GM12878 (cell line): ENCODE results near the gene CEP97. TPM values are rescaled to one million over a fixed set of nuclear protein-coding genes. Genes with fewer than 3 reads are reported as not detected.

Experiments used
- ATAC-seq: fragments of 200-7000 bp; cut with Tn5 transposase; 3 replicates; pipeline ENCODE4 v1.9.1; 2020; ENCODE audit warnings: mild to moderate bottlenecking, moderate library complexity
- BruUV-seq: library from RNA; stranded (reverse); fragments of 400-500 nt; replicated peaks from 2 replicates; lab custom pipeline; 2021; lab: Mats Ljungman, UMichigan
- CTCF ChIA-PET: fragments of 300-600 bp; sonication (Branson Sonifier 250); formaldehyde crosslinking; extraction: SDS; loops from one replicate; lab custom pipeline; 2021; ENCODE audit warnings: inconsistent platforms; lab: Yijun Ruan, JAX
- POLR2A ChIA-PET: fragments of 350-600 bp; formaldehyde crosslinking; extraction: SDS; loops from one replicate; lab custom pipeline; 2021; ENCODE audit warnings: inconsistent platforms; lab: Charles Lee
- RAD21 ChIA-PET: fragments of 300-600 bp; sonication (Branson Sonifier 250); formaldehyde crosslinking; loops from one replicate; lab custom pipeline; 2023; ENCODE audit warnings: antibody characterized with exemption; ENCODE audit not compliant: unreplicated experiment; lab: Charles Lee
- SMC1A ChIA-PET: fragments of 300-600 bp; sonication (Branson Sonifier 250); formaldehyde crosslinking; loops from one replicate; lab custom pipeline; 2023; ENCODE audit not compliant: unreplicated experiment, uncharacterized antibody; lab: Charles Lee
- DNase-seq: peaks from one replicate; pipeline ENCODE4 v3.0.0-alpha.2; 2011; ENCODE audit warnings: low read depth, low spot score
- FAIRE-seq: peaks from 3 replicates; lab custom pipeline; 2011; peaks lifted over from hg19 to GRCh38; lab: Jason Lieb, UNC
- H2AFZ ChIP-seq: 2 replicates; pipeline ENCODE4 v1.6.0; 2011; ENCODE audit warnings: low read depth, low read length, control low read depth; ENCODE audit not compliant: control insufficient read depth
- H3K27ac ChIP-seq: 2 replicates; pipeline ENCODE4 v1.5.1; 2011; ENCODE audit warnings: control low read depth; ENCODE audit not compliant: control insufficient read depth, insufficient read depth
- H3K27me3 ChIP-seq, 2 experiments: replicated peaks in 1 of 2; 2 replicates each; pipeline versions ENCODE4 v1.6.0 to v1.6.1; 2011; ENCODE audit warnings: low read length in 1 of 2; ENCODE audit not compliant: control insufficient read depth in 2 of 2, insufficient read depth in 2 of 2
- H3K36me3 ChIP-seq, 2 experiments: 2 replicates each; pipeline ENCODE4 v1.5.1; 2011; ENCODE audit warnings: low read length in 1 of 2; ENCODE audit not compliant: control insufficient read depth in 2 of 2, insufficient read depth in 2 of 2
- H3K4me1 ChIP-seq: 2 replicates; pipeline ENCODE4 v1.6.1; 2011; ENCODE audit warnings: mild to moderate bottlenecking, low read length, moderate library complexity, mixed read lengths; ENCODE audit not compliant: control insufficient read depth, insufficient read depth
- H3K4me2 ChIP-seq: 2 replicates; pipeline ENCODE4 v1.6.0; 2011; ENCODE audit warnings: control low read depth; ENCODE audit not compliant: control insufficient read depth, insufficient read depth
- H3K4me3 ChIP-seq: fragments of 200-600 bp; sonication (generic); 2 replicates; pipeline ENCODE4 v1.5.1; 2016
- H3K79me2 ChIP-seq: 2 replicates; pipeline ENCODE4 v1.6.0; 2011; ENCODE audit warnings: low read length; ENCODE audit not compliant: control insufficient read depth, insufficient read depth
- H3K9ac ChIP-seq: 2 replicates; pipeline ENCODE4 v1.8.0; 2011; ENCODE audit warnings: low read length, control low read depth, mixed read lengths; ENCODE audit not compliant: control insufficient read depth, insufficient read depth
- H3K9me3 ChIP-seq: replicated peaks from 3 replicates; pipeline ENCODE4 v1.5.1; 2011; ENCODE audit warnings: mild to moderate bottlenecking, low read length; ENCODE audit not compliant: control insufficient read depth, insufficient read depth
- H4K20me1 ChIP-seq: 2 replicates; pipeline ENCODE4 v1.6.0; 2011; ENCODE audit not compliant: control insufficient read depth, insufficient read depth
- ATF2 ChIP-seq: IDR thresholded peaks from 2 replicates; pipeline ENCODE4 v1.6.1; 2012; ENCODE audit warnings: low read length, inconsistent platforms
- BHLHE40 ChIP-seq, 2 experiments: fragments of 450-650 bp in 1 of 2; IDR thresholded peaks; 2 replicates each; pipeline ENCODE4 v1.6.1; 2011 to 2017; ENCODE audit warnings: low read depth in 2 of 2, borderline replicate concordance in 1 of 2, improper control_type of control experiment in 1 of 2, low read length in 1 of 2, mild to moderate bottlenecking in 1 of 2
- CREM ChIP-seq: IDR thresholded peaks from 2 replicates; pipeline ENCODE4 v1.6.1; 2014; ENCODE audit warnings: antibody characterized with exemption, low read depth
- E2F8 ChIP-seq: fragments of 450-650 bp; IDR thresholded peaks from 2 replicates; pipeline ENCODE4 v1.6.1; 2018; ENCODE audit warnings: mild to moderate bottlenecking, low read depth, moderate library complexity; ENCODE audit not compliant: partially characterized antibody
- EP300 ChIP-seq, 2 experiments: fragments of 150-350 bp in 1 of 2; IDR thresholded peaks; 2 replicates each; pipeline ENCODE4 v1.6.1; 2011 to 2012; ENCODE audit warnings: low read depth in 2 of 2, low read length in 2 of 2, borderline replicate concordance in 1 of 2, improper control_type of control experiment in 1 of 2, inconsistent platforms in 1 of 2; ENCODE audit not compliant: control insufficient read depth in 1 of 2
- IRF4 ChIP-seq: IDR thresholded peaks from 2 replicates; pipeline ENCODE4 v1.6.1; 2011; ENCODE audit warnings: low read depth, low read length
- MYC ChIP-seq: IDR thresholded peaks from 2 replicates; pipeline ENCODE4 v1.6.1; 2011; ENCODE audit warnings: mild to moderate bottlenecking, low read length, moderate library complexity, inconsistent platforms; ENCODE audit not compliant: insufficient read depth, insufficient replicate concordance, insufficient read length, severe bottlenecking
- NFXL1 ChIP-seq: fragments of 450-650 bp; IDR thresholded peaks from 2 replicates; pipeline ENCODE4 v1.6.1; 2017; ENCODE audit warnings: antibody characterized with exemption, mild to moderate bottlenecking, borderline replicate concordance
- POLR2AphosphoS2 ChIP-seq: IDR thresholded peaks from 2 replicates; pipeline ENCODE4 v1.6.1; 2011; ENCODE audit warnings: low read depth, mild to moderate bottlenecking, low read length, improper control_type of control experiment, moderate library complexity
- RELA ChIP-seq: fragments of 450-650 bp; IDR thresholded peaks from 2 replicates; pipeline ENCODE4 v1.8.0; 2014; ENCODE audit warnings: borderline replicate concordance; ENCODE audit not compliant: partially characterized antibody
- ZNF384 ChIP-seq: IDR thresholded peaks from 2 replicates; pipeline ENCODE4 v1.6.1; 2012; ENCODE audit warnings: low read depth, mild to moderate bottlenecking, low read length, improper control_type of control experiment, borderline replicate concordance
- ZNF592 ChIP-seq: fragments of 450-650 bp; IDR thresholded peaks from 2 replicates; pipeline ENCODE4 v1.6.1; 2017; ENCODE audit warnings: mild to moderate bottlenecking, moderate library complexity
- ZZZ3 ChIP-seq: IDR thresholded peaks from 2 replicates; pipeline ENCODE4 v1.6.1; 2011; ENCODE audit warnings: low read depth; ENCODE audit not compliant: control insufficient read depth, insufficient read length
- whole genome bisulfite sequencing: methylation state at CpG from one replicate; pipeline ENCODE4 v1.1.6; 2016; ENCODE audit warnings: low lambda C conversion rate; ENCODE audit not compliant: insufficient replicate concordance, insufficient coverage; ENCODE audit errors: missing lambda C conversion rate; 5-methylcytosine and 5-hydroxymethylcytosine counted together
- in situ Hi-C: fragments of 300-500 bp; cut with MboI; formaldehyde crosslinking; loops from 9 replicates; pipeline ENCODE4 v1.14.3; 2018; ENCODE audit warnings: mixed read lengths
- intact Hi-C: fragments of 100-400 bp; cut with micrococcal nuclease; formaldehyde crosslinking; loops from one replicate; pipeline ENCODE4 v1.14.2; 2022; ENCODE audit not compliant: unreplicated experiment
- polyA plus RNA-seq, 11 experiments: library from polyadenylated mRNA; depleted of rRNA in 4 of 11; unstranded in 6 of 11; stranded (reverse) in 5 of 11; fragments of >200 nt; fragmentation: Nextera tagmentation in 4 of 11; fragmentation: Illumina TruSeq in 1 of 11; extraction: Ambion mirVana in 4 of 11; extraction: Trizol in 1 of 11; gene quantifications; 1 replicate in 1 of 11; 2 replicates in 10 of 11; pipeline versions ENCODE4 v1.2.1 to v1.2.3, GENCODE V29; 2011 to 2016; ENCODE audit warnings: inconsistent platforms in 2 of 11, missing spikeins in 2 of 11, low read depth in 1 of 11
- total RNA-seq, 4 experiments: library from RNA; depleted of rRNA in 3 of 4; stranded (reverse); fragments of >200 nt in 3 of 4; fragmentation: Illumina TruSeq in 1 of 4; extraction: Trizol in 1 of 4; gene quantifications; 2 replicates each; pipeline versions ENCODE4 v1.2.1 to v1.2.3, GENCODE V29; 2013 to 2021

Gene CEP97
- total and polyA plus RNA-seq, 10 of the 15 experiments (the other 5 are each of a cell fraction or from before 2014, with no cell fraction given): 1.9 to 13.7 (median 5.8) TPM

- no peak for DNase-seq
- Histone ChIP-seq H3K36me3 (peaks cover 2 to 7% of the 10 kb centered on the region in 2 experiments), H3K27ac (no peak overlapping the region), H3K79me2 (no peaks in the 10 kb centered on the region), H4K20me1 (no peaks in the 10 kb centered on the region), H3K4me3 (no peak overlapping the region), H3K9ac (no peak overlapping the region), H2AFZ (no peak overlapping the region), H3K4me1 (peaks cover 24% of the 10 kb centered on the region), H3K9me3 (peaks cover 5% of the 10 kb centered on the region; the same call in 2 of the 3 replicates), H3K27me3 (no peaks in the 10 kb centered on the region), H3K4me2 (peak overlapping the region; percentile 47)
- POLR2A ChIA-PET: interaction anchor here (1.5 kb wide), 1 partner anchor 10 kb away, joined by 3 read pairs; no protein-coding TSS in a partner anchor
- ATAC-seq: peak; percentile 93
- in situ Hi-C loops (no loop called here), intact Hi-C loops (no loop called here)
- CTCF ChIA-PET: interaction anchor here (0.8 to 3.7 kb wide), 2 partner anchors 406 to 410 kb away, joined by 3 to 32 read pairs; no protein-coding TSS in a partner anchor
- RAD21 ChIA-PET: interaction anchor here (0.9 to 2.1 kb wide), 4 partner anchors 10 to 240 kb away, joined by 3 to 8 read pairs (median 4); no protein-coding TSS in a partner anchor
- no TSS peak for BruUV-seq
- WGBS: 62% methylated on average over 2 of the region's 2 CpGs
- FAIRE-seq: no peak
- SMC1A ChIA-PET: interaction anchor here (0.7 to 3.5 kb wide), 10 partner anchors 10 to 406 kb away, joined by 3 to 19 read pairs (median 8); no protein-coding TSS in a partner anchor
- TF ChIP-seq E2F8 (no peak), POLR2AphosphoS2 (no peak), BHLHE40 (IDR thresholded peaks at IDR 0.05; ENCODE audit: borderline replicate concordance in 1 of 2, low read depth in 2 of 2, low read length in 1 of 2) (no peak), ZZZ3 (no peak), RELA (peak; percentile 12), CREM (0 out of 2 replicates have a peak, but pooled peaks have one; percentile 43), NFXL1 (no peak), IRF4 (no peak), ZNF592 (no peak), ATF2 (peak; percentile 55; the same call in 1 of the 2 replicates), MYC (no peak), ZNF384 (peak; percentile 12; the same call in 1 of the 2 replicates), EP300 (IDR thresholded peaks at IDR 0.05; ENCODE audit: borderline replicate concordance in 1 of 2, control insufficient read depth in 1 of 2, low read depth in 2 of 2, low read length in 2 of 2) (peak in 1 of 2 experiments; percentile 47; a peak in 1 of 4 replicates)
These were observed 95.3 kb downstream of the CEP97 start for GRCh38 chr3:101819649-101820206.
